Bronchial epithelial cell (primary cell): ENCODE results near the gene RARG. TPM values are rescaled to one million over a fixed set of nuclear protein-coding genes. Genes with fewer than 3 reads are reported as not detected.
A peak's percentile ranks its signal among the peaks of the same experiment; 100 is the strongest.

Source experiments
- DNase-seq: peaks from one replicate; pipeline ENCODE4 v3.0.0-alpha.2; 2010; ENCODE audit warnings: low read depth
- FAIRE-seq: peaks from 2 replicates; lab custom pipeline; 2011; peaks lifted over from hg19 to GRCh38; lab: Jason Lieb, UNC
- H3K27me3 ChIP-seq: 2 replicates; pipeline ENCODE4 v1.5.1; 2011; ENCODE audit warnings: low read length; ENCODE audit not compliant: control insufficient read depth, insufficient read depth
- H3K36me3 ChIP-seq: 2 replicates; pipeline ENCODE4 v1.5.1; 2011; ENCODE audit warnings: low read length; ENCODE audit not compliant: control insufficient read depth, insufficient read depth
- H3K4me3 ChIP-seq: 2 replicates; pipeline ENCODE4 v1.5.1; 2011; ENCODE audit warnings: mild to moderate bottlenecking, low read depth, low read length, control low read depth
- total RNA-seq: library from RNA; depleted of rRNA; stranded (reverse); fragments of >200 nt; gene quantifications from 2 replicates; pipeline ENCODE4 v1.2.1, GENCODE V29; 2014
- TF ChIP-seq, protein P1 (sequence below): IDR thresholded peaks from 2 replicates; pipeline ENCODE4 v1.5.1; 2011; ENCODE audit warnings: mild to moderate bottlenecking, moderate library complexity, low read length, control low read depth, inconsistent platforms; ENCODE audit not compliant: insufficient read depth, severe bottlenecking

The RARG gene
- total RNA-seq, 1 donor from 2014 or later: 24.7 TPM

GRCh38 chr12:53252349-53252916 is 20.4 kb upstream of the RARG start:
- Histone ChIP-seq H3K36me3 (peaks cover 4% of the 10 kb centered on the region), H3K4me3 (peak overlapping the region; percentile 88), H3K27me3 (no peaks in the 10 kb centered on the region)
- TF ChIP-seq, protein P1, sequence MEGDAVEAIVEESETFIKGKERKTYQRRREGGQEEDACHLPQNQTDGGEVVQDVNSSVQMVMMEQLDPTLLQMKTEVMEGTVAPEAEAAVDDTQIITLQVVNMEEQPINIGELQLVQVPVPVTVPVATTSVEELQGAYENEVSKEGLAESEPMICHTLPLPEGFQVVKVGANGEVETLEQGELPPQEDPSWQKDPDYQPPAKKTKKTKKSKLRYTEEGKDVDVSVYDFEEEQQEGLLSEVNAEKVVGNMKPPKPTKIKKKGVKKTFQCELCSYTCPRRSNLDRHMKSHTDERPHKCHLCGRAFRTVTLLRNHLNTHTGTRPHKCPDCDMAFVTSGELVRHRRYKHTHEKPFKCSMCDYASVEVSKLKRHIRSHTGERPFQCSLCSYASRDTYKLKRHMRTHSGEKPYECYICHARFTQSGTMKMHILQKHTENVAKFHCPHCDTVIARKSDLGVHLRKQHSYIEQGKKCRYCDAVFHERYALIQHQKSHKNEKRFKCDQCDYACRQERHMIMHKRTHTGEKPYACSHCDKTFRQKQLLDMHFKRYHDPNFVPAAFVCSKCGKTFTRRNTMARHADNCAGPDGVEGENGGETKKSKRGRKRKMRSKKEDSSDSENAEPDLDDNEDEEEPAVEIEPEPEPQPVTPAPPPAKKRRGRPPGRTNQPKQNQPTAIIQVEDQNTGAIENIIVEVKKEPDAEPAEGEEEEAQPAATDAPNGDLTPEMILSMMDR: no peak
- FAIRE-seq: no peak
- peak; percentile 53 for DNase-seq

GRCh38 chr12:53251477-53252348 is 19.7 kb upstream of the RARG start:
- TF ChIP-seq, protein P1: peak; percentile 66
- Histone ChIP-seq H3K4me3 (peak overlapping the region; percentile 88), H3K27me3 (no peaks in the 10 kb centered on the region), H3K36me3 (peaks cover 4% of the 10 kb centered on the region)
- FAIRE-seq (no peak), DNase-seq (peak; percentile 71)

DNA sequence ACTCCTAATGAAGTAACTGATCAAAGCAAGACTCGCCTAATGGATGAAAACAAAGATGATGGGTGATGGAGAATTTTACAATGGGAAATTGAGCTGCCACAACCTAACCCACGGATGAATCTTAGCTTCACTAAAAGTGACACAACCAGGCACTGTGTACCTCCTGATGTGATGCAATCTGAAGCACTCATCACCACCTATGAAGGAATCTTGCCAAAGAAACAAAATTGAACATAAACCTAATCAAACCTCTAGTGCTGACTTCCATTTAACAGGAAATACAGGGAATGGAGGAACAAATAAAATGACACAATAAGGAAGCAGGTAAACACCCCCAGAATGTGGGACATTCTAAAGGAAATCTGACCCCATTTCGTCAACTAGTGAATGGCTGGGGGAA is 13.3 kb upstream of the RARG start:
- Histone ChIP-seq H3K36me3 (no peaks in the 10 kb centered on the region), H3K4me3 (no peak overlapping the region), H3K27me3 (peaks cover 8% of the 10 kb centered on the region)
- TF ChIP-seq, protein P1: no peak
- DNase-seq: no peak
- FAIRE-seq: no peak

GRCh38 chr12:53244337-53244736 is 12.3 kb upstream of the RARG start:
- Histone ChIP-seq H3K27me3 (peaks cover 8% of the 10 kb centered on the region), H3K4me3 (no peak overlapping the region), H3K36me3 (no peaks in the 10 kb centered on the region)
- FAIRE-seq (no peak), DNase-seq (no peak)
- TF ChIP-seq, protein P1: no peak

DNA sequence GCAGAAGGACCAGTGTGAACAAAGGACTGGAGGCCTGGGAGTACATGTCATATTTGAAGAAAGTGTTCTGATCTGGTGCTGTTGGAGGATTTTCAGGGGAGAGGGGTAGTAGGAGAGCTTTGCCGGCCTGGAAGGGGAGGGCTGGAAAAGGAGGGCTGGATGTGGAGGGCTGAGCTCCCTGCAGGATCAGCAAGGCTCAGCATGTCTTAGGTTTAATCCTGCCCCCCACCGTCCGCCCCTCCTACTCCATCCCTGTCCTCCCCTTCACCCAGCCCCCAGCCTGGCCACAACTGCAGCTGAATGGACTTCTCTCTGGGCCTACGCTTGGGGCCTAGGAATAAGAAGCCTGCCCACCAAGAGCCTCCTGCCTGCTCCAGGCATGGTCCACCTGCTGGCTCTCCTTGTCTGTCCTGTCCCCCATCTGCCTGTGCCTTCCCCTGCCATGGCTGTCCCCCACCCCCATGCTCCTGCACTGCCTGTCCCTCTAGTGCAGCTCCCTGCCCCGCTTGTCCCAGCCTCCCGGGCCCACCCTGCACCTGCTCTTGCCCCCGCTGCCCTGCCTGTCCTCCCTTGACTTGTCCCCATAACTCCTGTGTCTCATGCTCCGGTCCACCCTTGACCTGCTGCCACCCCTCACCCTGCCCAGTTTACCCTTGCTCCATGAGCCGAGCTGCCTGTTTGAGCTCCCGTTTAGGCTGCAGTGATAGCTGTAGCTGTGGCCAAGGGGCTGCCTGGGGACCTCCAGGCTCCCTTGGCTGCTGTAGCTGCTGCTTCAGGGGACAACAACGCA is 9.8 kb upstream of the RARG start:
- Histone ChIP-seq H3K27me3 (peaks cover 8% of the 10 kb centered on the region), H3K36me3 (no peaks in the 10 kb centered on the region), H3K4me3 (no peak overlapping the region)
- no peak for DNase-seq
- no peak for FAIRE-seq
- TF ChIP-seq, protein P1: no peak
